SK-N-SH (cell line): ENCODE data around the gene NR1D2.

Experiments
- CTCF ChIP-seq: fragments of 200-600 bp; sonication (generic); IDR thresholded peaks from 2 replicates; pipeline ENCODE4 v1.6.1; 2017; ENCODE audit warnings: antibody characterized with exemption, mild to moderate bottlenecking, moderate library complexity
- NFIC ChIP-seq: IDR thresholded peaks from 2 replicates; pipeline ENCODE4 v1.4.0; 2012; ENCODE audit warnings: borderline replicate concordance

- TF ChIP-seq CTCF (no peak), NFIC (no peak)
These were observed 11.6 kb downstream of the NR1D2 start for GRCh38 chr3:23956701-23957100.
